GM18858 (cell line): Measurements from ENCODE around the gene SETBP1.
A peak's percentile ranks its signal among the peaks of the same experiment; 100 is the strongest.

ENCODE experiments used
- ATAC-seq: cut with Tn5 transposase; IDR thresholded peaks from one replicate; pipeline ENCODE4 v1.9.1; 2021; ENCODE audit not compliant: unreplicated experiment

SETBP1 gene

DNA sequence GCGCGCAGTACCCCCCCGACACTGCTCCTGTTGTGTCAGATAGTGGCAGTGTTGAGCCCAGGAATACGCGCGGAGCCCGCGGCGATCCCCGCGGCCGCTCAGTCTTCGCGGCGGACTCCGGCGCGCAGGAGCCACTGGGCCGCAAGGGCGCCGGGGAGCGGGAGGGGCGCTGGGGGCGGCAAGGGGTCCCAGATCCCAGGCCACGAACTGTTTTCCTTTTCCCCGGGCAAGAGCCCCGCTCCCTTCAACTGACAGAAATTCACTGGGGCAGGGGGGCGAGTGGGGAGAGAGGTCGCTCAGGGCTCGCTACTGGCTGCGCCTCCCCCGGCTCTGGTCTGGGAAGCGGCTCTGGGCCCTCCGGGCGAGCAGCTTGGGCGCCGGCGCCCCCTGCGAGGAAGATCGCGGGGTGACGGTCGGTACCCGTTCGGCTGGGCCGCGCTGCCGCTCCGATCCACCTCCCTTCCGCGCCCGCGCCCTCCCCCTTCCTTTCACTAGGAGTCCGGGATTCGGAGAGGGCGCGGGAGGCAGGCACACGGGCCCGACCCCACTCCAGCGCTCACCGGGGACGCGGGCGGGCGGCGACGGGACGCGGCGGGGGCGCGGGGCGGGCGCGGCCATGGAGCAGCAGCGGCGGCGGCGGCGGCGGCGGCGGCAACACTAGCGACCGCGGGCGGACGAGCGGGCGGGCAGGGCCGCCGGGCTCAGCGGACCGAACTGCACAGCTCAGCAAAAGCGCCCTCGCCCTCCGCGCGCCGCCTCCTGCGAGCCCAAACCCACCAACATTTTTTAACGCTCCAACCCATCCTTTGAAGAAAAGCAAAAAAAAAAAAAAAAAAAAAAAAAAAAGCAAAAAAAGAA, 1.4 kb upstream of the SETBP1 start:
- ATAC-seq, result peak; percentile 82

DNA sequence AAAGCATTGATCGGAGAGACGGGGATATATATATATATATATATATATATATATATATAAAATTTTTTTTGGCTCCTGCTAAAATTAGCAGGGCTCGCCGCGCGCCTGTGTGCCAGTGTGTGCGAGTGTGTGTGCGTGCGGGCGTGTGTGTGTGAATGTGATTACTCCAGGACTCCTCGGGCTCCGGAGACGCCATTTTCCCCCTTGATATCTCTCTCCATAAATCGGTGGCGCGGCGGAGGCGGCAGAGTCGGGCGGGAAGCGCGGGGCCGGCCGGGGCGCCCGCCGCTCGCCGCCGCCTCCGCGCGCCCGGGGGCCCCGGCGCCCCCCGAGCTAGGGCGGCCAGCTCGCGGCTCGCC, 795 bp upstream of the SETBP1 start:
- ATAC-seq, result no peak

DNA sequence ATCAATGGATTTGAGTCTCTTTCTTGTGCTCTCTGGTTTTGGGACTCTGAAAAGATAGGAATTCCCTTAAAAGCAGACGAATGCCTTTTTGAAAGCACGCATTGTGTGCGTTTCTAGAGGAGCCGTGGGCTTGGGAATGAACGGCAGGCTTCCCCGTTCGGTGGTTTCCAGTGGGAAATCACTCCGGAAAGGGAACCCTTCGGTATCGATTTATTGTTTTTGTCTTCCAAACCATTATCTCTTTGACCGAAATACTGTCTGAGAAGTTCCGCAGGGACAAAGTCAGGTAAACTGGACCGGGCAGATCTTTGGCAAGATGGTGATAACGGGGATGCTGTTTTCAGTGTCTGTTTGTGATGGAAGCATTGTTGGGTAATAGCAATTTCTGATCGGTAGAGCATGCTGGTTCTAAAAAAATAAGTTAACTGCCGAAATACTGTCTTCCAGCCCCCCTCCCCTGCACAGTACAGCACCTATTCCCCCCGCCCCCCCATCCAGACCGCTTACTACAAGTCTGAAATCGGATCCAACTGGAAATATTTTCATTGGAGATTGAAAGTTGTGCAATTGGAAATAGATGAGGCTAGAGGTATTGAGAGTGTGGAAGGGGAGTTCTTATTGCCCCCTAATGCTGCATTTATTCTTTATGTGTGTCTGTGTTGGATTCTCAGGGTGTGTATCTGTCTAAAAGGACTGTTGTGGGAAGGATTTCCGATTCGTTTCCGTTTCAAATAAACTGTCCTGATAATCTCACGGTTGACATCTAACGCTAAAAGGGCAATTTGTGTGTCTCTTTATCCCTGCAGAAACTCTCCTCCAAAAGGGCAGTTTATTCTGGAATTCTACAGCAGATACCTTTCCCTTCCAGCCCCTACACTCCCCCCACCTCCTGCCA, 635 bp downstream of the SETBP1 start:
- ATAC-seq, result no peak

DNA sequence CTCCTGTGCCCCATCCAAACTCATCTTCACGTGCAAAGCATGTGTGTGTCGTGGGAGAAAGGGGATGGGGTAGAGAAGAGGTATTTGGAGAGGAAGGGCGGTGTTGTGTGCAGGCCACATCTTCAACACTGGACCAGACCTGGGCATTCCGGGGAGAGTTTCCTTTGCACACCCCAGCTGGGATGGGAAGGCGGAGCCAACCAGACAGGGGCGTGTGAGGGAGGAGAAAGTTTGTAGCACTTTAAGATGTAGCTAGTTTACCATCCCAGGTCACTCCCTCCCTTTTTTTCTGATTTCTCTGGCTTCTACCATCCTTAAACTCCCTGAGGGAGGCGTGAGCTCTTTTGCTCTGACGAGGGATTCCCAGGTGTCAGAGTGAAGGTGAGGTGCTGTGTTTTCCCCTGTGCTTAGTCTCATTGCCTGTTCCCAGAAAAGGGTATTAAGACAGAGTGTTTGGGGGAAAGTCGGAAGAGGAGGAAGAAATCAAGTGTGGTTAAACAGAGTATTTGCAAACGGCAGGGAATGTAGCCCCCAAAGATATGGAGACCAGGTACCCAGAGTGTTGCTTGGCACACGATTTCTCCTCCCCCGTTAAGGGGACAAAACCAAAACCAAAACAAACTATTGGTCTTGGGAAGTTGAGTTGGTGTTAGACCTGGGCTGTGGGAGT, 1.6 kb downstream of the SETBP1 start:
- ATAC-seq, result no peak

DNA sequence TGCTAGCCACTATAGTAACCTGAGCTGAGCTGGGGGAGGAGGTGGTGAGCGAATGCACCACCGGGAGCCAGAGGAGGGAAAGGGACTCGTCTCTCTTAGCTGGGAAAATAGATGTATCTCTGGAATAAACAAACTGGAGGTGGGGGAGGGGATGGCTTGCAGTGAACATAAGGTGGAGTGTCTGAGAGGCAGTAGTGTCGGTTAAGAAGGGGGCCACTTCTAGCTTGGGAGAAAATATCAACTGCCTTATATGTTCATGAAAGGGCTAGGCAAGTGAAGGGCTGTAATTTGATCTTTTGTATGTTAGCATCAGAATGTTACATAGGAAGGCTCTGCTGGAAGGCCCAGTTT, 2.2 kb downstream of the SETBP1 start:
- no peak for ATAC-seq

DNA sequence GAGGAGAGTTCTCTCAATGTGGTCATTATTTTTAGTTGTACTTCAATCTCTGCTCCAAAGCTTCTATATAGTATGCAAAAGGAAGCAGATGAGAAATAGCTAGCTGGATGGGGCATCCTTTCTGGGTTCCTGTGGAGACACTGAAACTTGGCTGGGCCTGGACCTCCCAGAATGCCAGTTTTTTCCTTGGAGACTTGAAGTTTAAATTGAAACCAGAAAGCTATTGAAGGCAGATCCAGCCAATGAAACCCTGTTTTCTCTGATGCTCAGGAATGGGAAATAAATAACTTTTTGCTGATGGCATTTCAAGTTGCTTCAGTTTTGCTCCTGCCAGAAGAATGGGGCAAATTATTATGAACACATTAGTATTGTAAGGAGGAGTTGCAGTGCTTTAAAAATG, 2.9 kb downstream of the SETBP1 start:
- no peak for ATAC-seq

DNA sequence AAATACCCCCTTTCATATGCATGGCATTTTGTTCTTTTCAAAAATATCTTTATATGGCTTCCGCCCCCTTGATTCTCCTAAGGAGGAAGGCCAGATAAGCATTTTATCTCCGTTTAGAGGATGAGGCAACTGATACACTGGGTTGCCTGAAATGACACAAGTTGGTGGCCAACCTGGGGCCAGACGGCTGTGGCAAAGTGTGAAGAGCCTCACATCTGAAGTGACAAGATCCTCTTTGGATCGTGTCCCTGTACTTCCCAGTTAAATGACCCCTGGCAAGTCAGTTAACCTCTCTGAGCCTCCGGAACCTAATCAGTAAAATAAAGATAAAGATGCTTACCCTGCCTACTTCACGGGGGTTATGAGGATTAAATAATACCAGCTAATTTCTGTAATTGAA, 4.6 kb downstream of the SETBP1 start:
- ATAC-seq, result no peak

DNA sequence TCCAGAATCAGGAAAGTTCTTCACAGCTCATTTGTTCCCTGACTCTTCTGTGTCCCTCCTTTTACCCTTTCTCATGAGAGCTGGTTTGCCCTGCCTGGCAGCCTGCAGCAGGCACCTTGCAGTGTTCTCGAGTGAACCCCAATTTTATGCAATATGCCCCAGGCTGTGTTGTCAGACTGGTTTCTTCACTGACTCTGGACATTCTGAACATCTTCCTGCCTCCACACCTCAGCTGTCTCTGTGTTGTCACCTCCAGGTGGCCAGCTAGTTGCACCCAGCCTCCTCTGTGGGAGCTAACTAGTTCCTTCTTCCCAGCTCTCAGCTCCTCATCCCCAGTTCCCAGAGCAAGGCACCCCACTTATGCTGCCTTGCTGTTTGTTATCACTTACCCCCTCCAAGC, 5.5 kb downstream of the SETBP1 start:
- ATAC-seq, result peak; percentile 35

DNA sequence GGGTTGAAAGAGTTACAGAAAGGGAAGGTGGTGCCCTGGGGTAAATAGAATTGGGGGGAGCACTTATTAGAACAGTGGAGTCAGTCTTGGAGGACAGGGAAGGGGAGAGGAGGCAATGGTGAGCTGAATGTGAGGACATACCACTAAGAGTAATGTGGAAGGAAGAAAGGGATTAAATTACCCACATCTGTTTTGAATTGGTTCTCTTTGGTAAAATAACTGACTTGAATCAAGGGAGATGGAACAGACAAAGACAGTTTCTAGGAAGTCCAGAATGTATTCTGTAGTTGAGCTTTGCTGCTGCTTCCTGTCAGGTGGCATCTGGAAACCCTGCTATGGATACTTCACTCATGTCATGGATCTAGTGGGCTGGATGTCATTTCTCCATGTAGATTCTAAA, 6.7 kb downstream of the SETBP1 start:
- no peak for ATAC-seq

DNA sequence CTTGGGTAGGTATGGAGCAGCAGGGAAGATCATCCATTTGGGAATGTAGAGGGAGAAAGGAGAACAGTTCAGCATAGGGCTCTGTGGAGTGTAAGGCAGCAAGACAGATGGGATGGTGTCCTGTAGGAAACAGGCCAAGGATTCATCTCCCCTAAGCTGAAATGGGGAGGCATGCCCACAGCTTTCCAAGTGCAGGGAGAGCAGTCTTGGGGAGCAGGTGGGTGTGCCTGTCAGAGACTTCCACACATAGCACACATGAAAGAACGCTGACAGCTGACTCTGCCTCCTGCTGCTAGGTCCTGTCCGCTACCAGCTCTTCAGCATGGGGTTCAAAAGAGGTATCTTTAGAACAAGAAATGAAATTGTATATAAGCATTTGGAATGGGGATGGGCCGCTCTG, 9.0 kb downstream of the SETBP1 start:
- no peak for ATAC-seq

DNA sequence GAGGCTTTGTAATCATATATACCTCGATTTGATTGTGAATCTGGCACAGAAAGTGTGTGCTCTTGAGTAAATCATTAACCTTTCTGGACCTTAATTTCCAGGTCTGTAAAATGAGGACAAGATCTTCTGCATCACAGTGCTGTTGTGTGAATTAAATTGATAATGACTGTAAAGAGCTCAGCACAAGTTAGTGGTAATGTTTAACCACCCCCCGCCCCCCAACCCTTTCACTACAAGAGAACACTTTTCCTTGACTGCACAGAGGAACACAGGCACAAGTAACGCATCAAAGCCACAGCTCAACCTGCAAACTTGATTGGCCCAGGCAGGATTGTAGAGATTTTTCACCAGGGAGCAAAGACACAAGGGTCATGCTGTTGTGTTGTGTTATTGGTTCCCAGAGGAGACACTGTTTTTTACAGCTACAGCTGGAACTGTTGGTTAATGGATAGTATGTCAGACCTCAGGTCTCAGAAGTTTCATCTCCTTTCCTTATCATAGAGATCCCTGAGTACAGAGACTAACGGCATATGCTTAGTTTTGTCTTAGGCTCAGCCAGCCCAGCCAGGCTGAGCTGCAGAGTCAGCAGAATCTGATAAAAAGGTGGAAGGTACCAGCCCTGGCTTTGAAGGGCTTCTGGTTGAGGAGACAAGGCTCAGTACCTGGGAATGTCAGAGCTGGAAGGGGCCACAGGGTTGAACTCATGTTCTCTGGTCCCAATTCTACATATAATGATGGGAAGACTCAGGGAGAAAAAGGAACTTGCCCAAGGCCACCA, 10.6 kb downstream of the SETBP1 start:
- no peak for ATAC-seq

DNA sequence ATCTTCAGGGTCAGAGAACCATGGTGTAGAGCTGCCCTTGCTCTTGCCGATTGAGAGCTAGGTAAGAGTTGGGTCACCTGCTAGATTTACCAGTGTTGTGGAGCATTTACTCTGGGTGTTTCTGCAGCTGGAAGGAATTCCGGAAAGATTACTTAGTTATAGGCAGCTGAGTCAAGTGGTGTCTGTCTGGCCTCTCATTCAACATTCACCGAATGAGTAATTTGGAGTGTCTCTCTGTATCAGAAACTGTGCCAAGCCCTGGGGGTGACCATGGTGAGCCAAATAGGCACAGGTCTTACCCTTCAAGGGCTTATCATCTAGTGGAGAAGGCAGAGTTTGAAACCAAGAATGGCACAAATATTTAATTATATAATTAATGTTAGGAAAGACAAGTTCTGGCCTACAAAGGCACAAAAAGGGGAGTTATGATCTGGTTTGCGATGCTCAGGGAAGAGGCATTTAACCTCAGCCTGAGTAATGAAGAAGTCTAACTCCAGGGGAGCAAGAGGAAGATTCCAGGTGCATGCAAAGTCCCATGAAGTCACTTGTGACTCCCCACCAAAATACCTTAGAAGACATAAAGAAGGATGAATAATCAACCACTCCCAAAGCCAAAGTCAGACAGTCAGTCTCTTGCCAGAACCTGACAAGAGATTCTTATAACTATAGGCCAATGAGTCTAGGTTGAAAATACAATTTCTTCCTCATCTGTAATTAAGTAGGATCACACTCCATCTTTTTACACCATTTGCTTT, 12.5 kb downstream of the SETBP1 start:
- ATAC-seq, result no peak

DNA sequence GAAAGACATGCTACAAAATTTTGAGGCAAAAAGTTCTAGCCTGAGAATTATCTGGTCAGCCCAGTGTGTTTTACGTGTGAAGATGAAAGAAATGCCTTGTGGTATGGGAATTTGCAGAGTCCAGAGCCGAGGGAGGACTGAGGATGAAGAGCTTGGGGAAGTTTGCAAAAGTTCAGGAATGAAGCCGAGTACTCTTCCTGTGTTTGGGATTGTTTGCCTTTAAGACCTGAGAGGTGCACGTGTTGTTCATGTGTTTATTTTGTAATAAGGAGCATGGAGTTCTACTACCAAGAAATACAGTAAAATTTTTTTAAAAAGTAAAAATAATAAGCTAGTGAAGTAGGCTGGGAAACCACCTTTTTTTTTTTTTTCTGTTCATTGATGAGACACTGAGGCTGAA, 14.8 kb downstream of the SETBP1 start:
- ATAC-seq, result no peak

DNA sequence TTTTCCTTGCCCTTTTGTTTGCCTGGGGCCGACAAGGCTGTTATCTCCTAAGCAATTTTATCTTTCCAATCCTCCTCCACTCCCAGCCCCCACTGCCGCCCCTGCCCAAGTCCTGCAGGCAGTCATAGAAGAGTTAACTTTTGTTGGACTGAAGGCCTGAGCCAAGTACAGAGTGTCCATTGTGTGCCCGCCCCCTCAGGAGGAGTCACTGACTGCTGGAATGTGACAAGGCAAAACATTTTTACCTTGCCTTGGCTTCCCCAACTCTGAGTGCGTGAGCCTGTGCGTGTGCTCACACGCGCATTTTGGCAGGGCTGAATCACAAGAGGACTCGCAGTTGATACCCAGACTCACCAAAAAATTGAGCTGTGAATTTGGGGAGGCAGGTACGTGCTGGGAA, 16.2 kb downstream of the SETBP1 start:
- no peak for ATAC-seq

DNA sequence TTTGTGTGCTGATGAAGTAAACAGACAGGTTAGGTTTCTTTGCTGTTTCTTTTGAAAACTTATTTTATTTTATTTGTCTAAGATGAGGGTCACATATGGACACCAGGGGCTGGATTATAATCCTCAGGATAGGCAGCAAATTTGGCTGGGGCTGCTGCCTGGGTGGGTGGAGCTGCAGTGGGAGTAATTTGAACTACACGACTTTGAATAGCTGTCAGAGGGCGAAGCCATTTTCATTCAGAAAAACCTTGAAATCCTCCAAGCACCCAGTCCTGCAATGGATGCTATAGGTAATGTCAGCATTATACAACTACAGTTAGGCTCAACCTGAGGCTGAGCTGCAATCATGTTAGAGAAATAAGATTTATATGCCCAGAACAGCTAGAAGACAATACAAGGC, 16.6 kb downstream of the SETBP1 start:
- ATAC-seq, result no peak

DNA sequence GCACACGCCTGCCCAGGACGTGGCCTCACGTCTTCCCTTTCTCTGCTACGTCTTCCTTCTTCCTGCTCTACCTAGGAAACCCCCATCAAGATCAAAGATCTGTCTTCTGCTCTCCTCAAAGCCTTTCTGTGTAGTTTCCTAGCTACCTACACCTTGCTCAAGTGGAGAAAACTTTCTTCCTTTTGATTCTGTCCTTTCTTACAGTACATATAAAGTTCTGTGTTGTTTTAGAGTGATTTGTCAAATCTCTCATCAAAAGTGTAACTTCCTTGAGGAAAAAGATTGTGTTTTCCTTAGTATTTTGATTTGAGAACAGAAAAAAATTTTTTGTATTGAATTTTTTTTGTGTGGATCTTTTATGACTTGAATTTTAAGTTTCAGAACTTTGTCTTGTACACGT, 17.8 kb downstream of the SETBP1 start:
- no peak for ATAC-seq

DNA sequence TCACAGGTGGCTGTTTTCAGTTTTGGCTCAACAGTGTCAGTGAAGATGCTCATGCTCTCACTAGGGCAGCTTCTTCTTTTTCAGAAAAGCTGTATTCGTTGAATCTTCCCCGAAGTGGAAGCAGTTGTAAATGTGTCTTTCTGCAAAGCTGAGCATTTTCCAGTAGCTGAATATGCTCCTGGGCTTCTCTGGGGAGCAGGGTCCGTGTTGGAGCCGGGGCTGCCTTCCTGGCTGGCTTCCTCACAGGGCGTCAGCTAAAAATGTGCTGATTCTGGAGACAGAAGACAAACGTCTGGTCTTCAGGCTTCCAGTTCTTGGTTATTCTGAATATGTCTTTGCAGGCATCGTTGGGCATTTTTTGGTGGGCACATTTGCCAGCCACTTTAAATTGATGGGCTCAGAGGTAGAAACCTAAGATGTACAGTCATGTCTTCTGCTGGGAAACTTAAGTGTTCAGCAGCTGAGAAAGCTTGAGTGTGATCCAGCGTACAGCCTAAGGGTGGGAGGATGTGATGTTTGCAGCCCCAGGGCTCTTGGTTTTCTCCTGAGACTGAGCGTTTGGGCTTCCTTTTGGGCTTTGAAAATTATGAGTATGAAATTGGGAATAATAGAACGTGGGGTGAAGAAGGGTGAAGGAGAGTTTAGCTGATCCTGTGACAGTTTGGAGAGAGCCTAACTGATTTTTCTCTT, 19.0 kb downstream of the SETBP1 start:
- ATAC-seq, result no peak

DNA sequence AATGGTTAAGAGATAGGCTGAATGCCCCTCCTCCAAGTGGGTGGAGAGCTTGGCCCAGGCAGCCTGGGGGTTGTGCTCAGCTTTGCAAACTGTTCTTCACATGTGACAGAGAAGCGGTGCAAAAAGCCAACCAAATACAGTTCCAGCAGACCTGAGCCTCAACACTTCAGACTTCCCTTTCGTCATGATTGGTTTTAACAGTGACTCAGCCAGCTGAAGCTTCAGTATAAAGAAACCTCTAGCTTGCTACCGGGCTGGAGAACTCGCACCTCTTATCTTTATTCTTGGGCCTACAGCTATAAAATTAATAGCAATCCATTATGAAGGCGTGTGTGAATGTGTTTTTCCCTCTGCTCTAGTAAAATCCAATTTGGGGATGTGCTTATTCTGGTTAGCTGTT, 20.0 kb downstream of the SETBP1 start:
- no peak for ATAC-seq

DNA sequence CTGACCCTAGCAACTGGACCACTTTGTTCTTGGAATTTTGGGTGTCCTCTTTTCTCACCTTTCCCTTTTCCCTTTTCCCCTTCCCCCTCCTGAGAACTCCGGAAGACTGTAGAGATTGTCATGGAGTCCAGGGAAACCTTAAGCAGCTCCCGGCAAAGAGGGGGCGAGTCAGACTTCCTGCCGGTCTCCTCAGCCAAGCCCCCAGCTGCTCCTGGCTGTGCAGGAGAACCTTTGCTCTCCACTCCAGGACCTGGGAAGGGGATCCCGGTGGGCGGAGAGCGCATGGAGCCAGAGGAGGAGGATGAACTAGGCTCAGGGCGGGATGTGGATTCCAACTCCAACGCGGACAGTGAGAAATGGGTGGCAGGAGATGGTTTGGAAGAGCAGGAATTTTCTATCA, 20.5 kb downstream of the SETBP1 start:
- ATAC-seq, result no peak

DNA sequence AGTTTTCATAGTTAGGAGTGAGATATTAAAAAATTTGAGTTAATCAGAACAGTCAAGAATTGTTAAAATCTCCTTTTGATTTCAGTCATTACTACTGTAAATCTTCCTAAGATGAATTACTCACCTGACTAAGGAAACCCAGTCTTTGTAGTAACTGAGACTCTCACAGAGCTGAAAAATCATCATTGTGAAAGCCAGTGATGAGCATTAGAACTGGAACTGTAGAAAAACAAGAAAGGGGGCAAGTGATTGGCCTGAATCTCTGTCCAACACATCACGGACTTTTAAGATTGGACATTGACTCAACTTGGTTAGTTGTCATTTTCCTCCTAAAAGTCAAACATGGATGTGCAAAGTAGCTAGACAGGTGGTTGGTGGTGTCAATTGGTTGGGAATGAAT, 21.9 kb downstream of the SETBP1 start:
- ATAC-seq, result no peak
